Measurements from ENCODE around the gene DENND6B.

The DENND6B gene

GRCh38 chr22:50303848-50304527 lies 22.8 kb downstream of the DENND6B start:
- DNase-seq (ENCODE audit: low read depth in 2 of 2) = no peak

- DNase-seq (ENCODE audit: low read depth in 2 of 2) = no peak
Observed at GRCh38 chr22:50303515-50303847, 23.3 kb downstream of the DENND6B start.

- no peak for DNase-seq (ENCODE audit: low read depth in 2 of 2)
Observed at GRCh38 chr22:50302564-50302963, 24.2 kb downstream of the DENND6B start.

- no peak for DNase-seq (ENCODE audit: low read depth in 2 of 2)
Observed at GRCh38 chr22:50302041-50302541, 24.7 kb downstream of the DENND6B start.

GRCh38 chr22:50301581-50301991 lies 25.2 kb downstream of the DENND6B start:
- no peak for DNase-seq (ENCODE audit: low read depth in 2 of 2)

- no peak for DNase-seq (ENCODE audit: low read depth in 2 of 2)
Observed at GRCh38 chr22:50300620-50301257, 26.1 kb downstream of the DENND6B start.

GRCh38 chr22:50299785-50300619 lies 26.8 kb downstream of the DENND6B start:
- no peak for DNase-seq (ENCODE audit: low read depth in 2 of 2)

GRCh38 chr22:50298937-50299784 lies 27.7 kb downstream of the DENND6B start:
- no peak for DNase-seq (ENCODE audit: low read depth in 2 of 2)

GRCh38 chr22:50298266-50298637 lies 28.6 kb downstream of the DENND6B start:
- no peak for DNase-seq (ENCODE audit: low read depth in 2 of 2)

- DNase-seq (ENCODE audit: low read depth in 2 of 2) = no peak
Observed at GRCh38 chr22:50297510-50298265, 29.1 kb downstream of the DENND6B start.

GRCh38 chr22:50296658-50297490 lies 29.9 kb downstream of the DENND6B start:
- DNase-seq (ENCODE audit: low read depth in 2 of 2) = no peak

- no peak for DNase-seq (ENCODE audit: low read depth in 2 of 2)
Observed at GRCh38 chr22:50294319-50294656, 32.5 kb downstream of the DENND6B start.

GRCh38 chr22:50293441-50294318 lies 33.1 kb downstream of the DENND6B start:
- DNase-seq (ENCODE audit: low read depth in 2 of 2) = no peak

GRCh38 chr22:50292643-50293440 lies 34.0 kb downstream of the DENND6B start:
- DNase-seq (ENCODE audit: low read depth in 2 of 2) = no peak

GRCh38 chr22:50289942-50290630 lies 36.7 kb downstream of the DENND6B start:
- no peak for DNase-seq (ENCODE audit: low read depth in 2 of 2)

GRCh38 chr22:50289151-50289941 lies 37.5 kb downstream of the DENND6B start:
- DNase-seq (ENCODE audit: low read depth in 2 of 2) = no peak

GRCh38 chr22:50287731-50288130 lies 39.1 kb downstream of the DENND6B start:
- DNase-seq (ENCODE audit: low read depth in 2 of 2) = no peak

All from stimulated activated CD4-positive, alpha-beta T cell treated with anti-CD3 and anti-CD28 coated beads, Interleukin-1b, Interleukin-23, amount 100 ng/mL, for 1 hour (primary cell).